Esophagus muscularis mucosa (tissue), 4 donors: ENCODE measurements around the gene CYP4A22. TPM values are rescaled to one million over a fixed set of nuclear protein-coding genes. Genes with fewer than 3 reads are reported as not detected.

Source experiments
- DNase-seq: peaks from one replicate; pipeline ENCODE4 v3.0.0-alpha.2; 2017; ENCODE audit errors: extremely low spot score
- H3K27ac ChIP-seq, 4 donors: fragments of 200-600 bp; sonication (generic); replicated peaks in 1 of 4; 1 replicate in 3 of 4; 2 replicates in 1 of 4; pipeline ENCODE4 v1.5.1; 2016 to 2019; ENCODE audit warnings: mild to moderate bottlenecking in 1 of 4
- H3K27me3 ChIP-seq, 4 donors: fragments of 200-600 bp; sonication (generic); one replicate each; pipeline versions ENCODE4 v1.5.1 to v1.6.0; 2016 to 2019
- H3K36me3 ChIP-seq, 4 donors: fragments of 200-600 bp; sonication (generic); one replicate each; pipeline ENCODE4 v1.5.1; 2016 to 2019
- H3K4me1 ChIP-seq, 4 donors: fragments of 200-600 bp; sonication (generic); one replicate each; pipeline ENCODE4 v1.5.1; 2016 to 2019
- H3K4me3 ChIP-seq, 4 donors: fragments of 200-600 bp; sonication (generic); 1 replicate in 2 of 4; 2 replicates in 2 of 4; pipeline ENCODE4 v1.5.1; 2016 to 2019; ENCODE audit warnings: mild to moderate bottlenecking in 4 of 4, moderate library complexity in 1 of 4
- H3K9me3 ChIP-seq, 4 donors: fragments of 200-600 bp; sonication (generic); 1 replicate in 3 of 4; 2 replicates in 1 of 4; pipeline ENCODE4 v1.5.1; 2016 to 2019
- CTCF ChIP-seq, 3 experiments: fragments of 200-600 bp in 2 of 3; fragments of 450-650 bp in 1 of 3; sonication (generic) in 2 of 3; IDR thresholded peaks; one replicate each; pipeline ENCODE4 v1.5.1; 2017 to 2019; ENCODE audit warnings: antibody characterized with exemption in 3 of 3, mild to moderate bottlenecking in 2 of 3, moderate library complexity in 1 of 3
- EP300 ChIP-seq: sonication (generic); formaldehyde crosslinking; IDR thresholded peaks from one replicate; pipeline ENCODE4 v1.6.1; 2017; ENCODE audit warnings: antibody characterized with exemption
- POLR2A ChIP-seq: fragments of 450-650 bp; IDR thresholded peaks from one replicate; pipeline ENCODE4 v1.6.1; 2017; ENCODE audit warnings: antibody characterized with exemption, moderate library complexity, mild to moderate bottlenecking, low read depth
- POLR2AphosphoS5 ChIP-seq, 2 donors: sonication (generic); formaldehyde crosslinking; IDR thresholded peaks; one replicate each; pipeline ENCODE4 v1.6.1; 2017; ENCODE audit warnings: antibody characterized with exemption in 2 of 2
- WGBS: methylation state at CpG from one replicate; pipeline ENCODE4 v1.1.5; 2018; 5-methylcytosine and 5-hydroxymethylcytosine counted together
- intact Hi-C: fragments of 100-400 bp; cut with DNase I; formaldehyde crosslinking; loops from one replicate; pipeline ENCODE4 v1.15.1; 2023
- total RNA-seq, 4 donors: library from RNA; depleted of rRNA; stranded (reverse); fragments of >200 nt; gene quantifications; one replicate each; pipeline versions ENCODE4 v1.1.0 to v1.2.1, GENCODE V29; 2016

Gene CYP4A22
- total RNA-seq, 4 donors from 2014 or later: 0.19 to 0.46 TPM; not detected in 2

DNA sequence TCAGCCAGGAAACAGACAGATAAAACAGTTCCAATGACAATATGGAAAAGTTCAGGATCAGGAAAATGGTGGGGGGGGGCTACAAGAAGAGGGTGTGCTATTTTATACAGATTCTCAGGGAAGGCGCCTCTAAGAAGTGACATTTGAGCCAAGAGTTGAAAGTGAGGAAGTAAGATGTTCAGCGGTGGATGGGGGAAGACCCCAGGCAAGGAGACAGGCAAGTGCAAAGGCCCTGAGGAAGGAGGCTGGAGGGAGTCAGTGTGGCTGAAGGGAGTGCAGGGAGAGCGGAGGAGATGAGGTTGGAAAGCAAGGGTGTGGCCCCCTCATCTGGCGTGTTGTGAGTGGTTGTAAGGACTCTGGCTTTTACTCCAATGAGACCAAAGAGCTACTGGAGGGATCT lies 61.0 kb downstream of the CYP4A22 start:
- 91% methylated on average over 4 of the region's 4 CpGs for WGBS
- no peak for TF ChIP-seq POLR2A
- no peak for TF ChIP-seq CTCF (IDR thresholded peaks at IDR 0.05)
- no peak for TF ChIP-seq POLR2AphosphoS5 (IDR thresholded peaks at IDR 0.05)
- TF ChIP-seq EP300: no peak
- no peak for DNase-seq
- Histone ChIP-seq H3K27ac (no peak overlapping the region), H3K4me1 (peaks cover 0 to under 1% (median under 1%) of the 10 kb centered on the region in 4 donors), H3K9me3 (peaks cover 0 to 4% (median 0%) of the 10 kb centered on the region in 4 donors), H3K27me3 (peaks cover 0 to 51% (median 0%) of the 10 kb centered on the region in 4 donors), H3K4me3 (no peak overlapping the region), H3K36me3 (no peaks in the 10 kb centered on the region)
- intact Hi-C loops: no loop called here

Other genes with a start within 250 kb of the CYP4A22 start
- gene CYP4A11, start 196.0 kb upstream of the CYP4A22 start, total RNA-seq: not detected
- gene CYP4X1, start 113.8 kb upstream of the CYP4A22 start, total RNA-seq: 10 to 100 TPM in 1 of 4 donors, 1 to 10 TPM in 3; 3.0 to 11.2 (median 4.1) TPM
- gene CYP4Z1, start 70.2 kb upstream of the CYP4A22 start, total RNA-seq: 1 to 10 TPM; 1.1 to 2.8 (median 1.5) TPM
- 1 to 10 TPM in 1 of 4 donors, not detected in 3; 1.8 TPM for gene PDZK1IP1, start 52.6 kb downstream of the CYP4A22 start, total RNA-seq
- 1 to 10 TPM; 2.5 to 4.8 (median 4.1) TPM for gene TAL1, start 94.8 kb downstream of the CYP4A22 start, total RNA-seq
- 1 to 10 TPM in 1 of 4 donors, under 1 TPM in 3; 0.06 to 2.5 (median 0.78) TPM for gene STIL, start 176.7 kb downstream of the CYP4A22 start, total RNA-seq
- 100 to 1,000 TPM in 3 of 4 donors, 10 to 100 TPM in 1; 94.6 to 167 (median 121) TPM for gene CMPK1, start 196.3 kb downstream of the CYP4A22 start, total RNA-seq